Fibroblast of skin of left biceps (primary cell): ENCODE data around the gene MAN2B2.
"Not testable (repeated sequence)": the region's sequence is repeated elsewhere in the genome, so short reads cannot be mapped to it uniquely, and the experiment has no call there.

Experiments used
- DNase-seq, 2 experiments: peaks; one replicate each; pipeline ENCODE4 v3.0.0-alpha.2; 2013; ENCODE audit warnings: low read depth in 2 of 2

The MAN2B2 gene

GRCh38 chr4:6616087-6616995, 41.4 kb downstream of the MAN2B2 start:
- DNase-seq, result no peak

- DNase-seq, result no peak
These were observed 42.3 kb downstream of the MAN2B2 start for GRCh38 chr4:6617246-6617645.

DNA sequence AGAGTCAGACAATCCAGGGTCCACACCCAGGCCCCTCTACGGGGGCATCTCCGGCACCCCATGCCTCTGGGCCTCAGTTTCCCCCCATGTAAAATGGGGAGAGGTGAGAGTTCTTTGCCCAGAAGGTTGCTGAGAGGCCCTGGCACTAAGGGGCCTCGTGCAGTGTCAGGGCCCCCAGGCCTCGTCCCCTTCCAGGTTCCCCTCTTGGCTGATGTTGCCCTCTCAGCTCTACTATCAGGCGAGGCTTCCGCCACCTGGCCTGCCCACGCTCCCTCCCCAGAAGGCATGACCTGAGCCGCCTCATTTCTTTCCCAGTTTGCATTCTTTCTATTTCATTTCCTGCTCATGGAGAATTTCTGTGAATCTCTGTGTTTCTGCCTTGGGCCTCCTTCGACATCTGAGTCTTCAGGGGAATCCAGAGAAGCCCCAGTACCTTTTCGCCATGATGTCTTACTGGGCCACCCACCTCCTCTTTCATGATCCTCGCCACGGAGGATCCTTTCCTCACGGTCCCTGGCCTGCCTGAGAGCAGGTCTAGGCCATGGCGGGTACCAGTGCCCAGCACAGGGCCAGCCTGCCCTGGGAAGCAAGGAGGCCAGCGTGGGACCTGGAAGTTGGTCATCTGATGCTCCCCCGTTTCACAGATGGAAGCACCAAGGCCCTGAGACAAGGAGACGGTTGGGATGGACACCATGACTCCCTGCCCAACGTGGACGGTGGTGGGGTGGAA, 43.6 kb downstream of the MAN2B2 start:
- DNase-seq, result no peak

GRCh38 chr4:6619116-6619465, 44.1 kb downstream of the MAN2B2 start:
- no peak for DNase-seq

DNA sequence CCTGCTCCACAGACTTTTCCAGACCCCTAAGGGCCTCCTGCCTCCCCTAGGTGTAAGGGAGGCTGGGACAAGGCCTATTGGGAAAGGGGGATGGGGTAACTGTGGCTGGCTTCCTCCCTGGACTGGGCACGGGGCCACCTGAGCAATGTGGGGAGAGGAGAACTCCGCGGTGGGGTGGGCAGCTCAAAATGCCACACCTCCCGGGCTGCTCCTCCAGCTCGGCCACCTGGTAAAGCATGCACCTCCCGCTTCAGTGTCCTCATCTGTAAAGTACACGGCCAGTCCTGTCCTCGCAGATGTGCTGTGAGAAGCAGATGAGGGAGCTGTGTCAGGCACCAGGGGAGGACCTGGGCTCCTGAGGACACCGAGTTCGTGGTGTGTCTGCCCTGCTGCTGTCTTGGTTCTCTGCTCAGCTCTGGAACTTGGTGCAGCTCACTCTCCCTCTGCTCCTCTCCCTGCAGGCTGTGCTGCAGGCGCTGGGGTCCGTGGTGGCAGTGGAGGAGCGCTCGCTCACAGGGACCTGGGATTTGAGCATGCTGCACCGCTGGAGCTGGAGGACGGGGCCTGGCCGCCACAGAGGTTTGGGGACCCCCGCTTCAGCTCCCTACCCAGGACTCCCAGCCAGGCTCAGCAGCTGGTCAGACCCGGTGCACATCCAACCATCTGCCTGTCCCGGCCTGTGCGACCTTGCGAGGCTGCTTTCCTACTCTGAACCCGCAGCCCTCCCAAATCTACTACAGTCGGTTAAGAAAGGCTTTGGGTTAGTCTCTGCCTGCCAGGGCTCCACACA, 44.7 kb downstream of the MAN2B2 start:
- no peak for DNase-seq

- no peak for DNase-seq
These were observed 45.3 kb downstream of the MAN2B2 start for GRCh38 chr4:6620296-6620695.

- no peak for DNase-seq
These were observed 46.0 kb downstream of the MAN2B2 start for GRCh38 chr4:6620891-6621555.

DNA sequence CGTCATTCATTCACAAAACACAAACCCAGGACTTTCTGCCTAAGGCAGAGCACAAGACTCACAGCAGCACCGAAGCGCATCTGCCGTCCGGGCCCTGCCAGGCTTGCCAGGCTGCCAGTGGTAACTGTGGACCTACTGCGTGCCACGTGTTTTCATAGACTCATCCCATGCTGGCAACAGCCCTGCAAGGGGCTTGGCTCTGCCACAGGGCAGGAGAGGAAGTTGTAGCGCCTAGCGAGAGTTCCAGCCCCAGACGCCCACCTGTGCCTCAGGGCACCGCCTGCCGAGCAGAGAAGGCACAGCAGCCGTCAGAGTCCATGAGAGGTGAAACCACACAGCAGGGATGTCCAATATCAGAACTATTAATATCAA, 46.6 kb downstream of the MAN2B2 start:
- DNase-seq, result no peak

- DNase-seq, result no peak
These were observed 47.8 kb downstream of the MAN2B2 start for GRCh38 chr4:6622744-6623143.

- DNase-seq, result no peak
These were observed 50.3 kb downstream of the MAN2B2 start for GRCh38 chr4:6625256-6625655.

DNA sequence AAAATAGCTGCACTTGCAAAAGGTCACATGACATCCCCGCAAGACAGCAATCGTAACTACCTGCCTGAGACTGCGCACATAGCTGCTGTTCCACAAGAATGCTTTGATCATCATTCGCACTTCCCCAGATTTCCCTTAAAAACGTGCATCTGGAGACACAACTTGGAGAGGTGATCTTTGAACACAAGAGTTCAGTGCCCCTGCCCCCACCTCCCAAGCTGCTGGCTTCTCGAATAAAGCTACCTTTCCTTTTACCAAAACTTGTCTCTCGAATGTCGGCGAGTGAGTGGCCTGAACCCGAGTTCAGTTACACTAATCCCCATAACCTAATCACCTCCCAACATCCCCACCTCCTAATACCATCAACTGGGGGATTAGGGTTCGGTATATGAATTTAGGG, 51.1 kb downstream of the MAN2B2 start:
- no peak for DNase-seq

DNA sequence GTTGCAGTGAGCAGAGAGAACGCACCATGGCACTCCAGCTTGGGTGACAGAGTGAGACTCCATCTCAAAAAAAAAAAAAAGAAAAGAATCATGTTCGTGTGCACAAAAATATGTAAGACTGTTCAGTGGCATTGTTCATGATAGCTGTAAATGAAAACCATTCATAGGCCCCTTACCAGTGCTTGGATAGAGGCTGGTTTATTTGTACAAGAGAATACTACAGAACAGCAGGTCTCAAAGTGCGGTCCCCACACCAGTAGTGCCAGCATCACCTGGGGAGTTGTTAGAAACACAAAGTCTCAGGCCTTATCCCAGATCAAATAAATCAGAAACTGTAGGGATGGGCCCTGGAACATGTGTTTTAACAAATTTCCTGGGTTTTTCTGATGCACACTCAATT, 52.8 kb downstream of the MAN2B2 start:
- DNase-seq, result no peak

DNA sequence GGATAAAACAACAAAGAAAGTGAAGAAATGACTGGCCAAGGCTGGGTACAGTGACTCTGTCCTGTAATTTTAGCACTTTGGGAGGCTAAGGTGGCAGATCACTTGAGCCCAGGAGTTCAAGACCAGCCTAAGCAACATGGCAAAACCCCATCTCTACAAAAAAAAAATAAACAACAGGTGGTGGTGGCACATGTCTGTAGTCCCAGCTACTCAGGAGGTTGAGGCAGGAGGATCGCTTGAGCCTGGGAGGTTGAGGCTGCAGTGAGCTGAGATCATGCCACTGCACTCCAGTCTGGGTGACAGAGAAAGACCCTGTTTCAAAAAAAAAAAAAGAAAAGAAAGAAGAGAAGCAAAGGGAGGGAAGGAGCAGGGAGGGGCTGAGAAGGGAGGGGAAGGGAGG, 53.5 kb downstream of the MAN2B2 start:
- DNase-seq, result not testable (repeated sequence)

- no peak for DNase-seq
These were observed 57.1 kb downstream of the MAN2B2 start for GRCh38 chr4:6632125-6632524.

DNA sequence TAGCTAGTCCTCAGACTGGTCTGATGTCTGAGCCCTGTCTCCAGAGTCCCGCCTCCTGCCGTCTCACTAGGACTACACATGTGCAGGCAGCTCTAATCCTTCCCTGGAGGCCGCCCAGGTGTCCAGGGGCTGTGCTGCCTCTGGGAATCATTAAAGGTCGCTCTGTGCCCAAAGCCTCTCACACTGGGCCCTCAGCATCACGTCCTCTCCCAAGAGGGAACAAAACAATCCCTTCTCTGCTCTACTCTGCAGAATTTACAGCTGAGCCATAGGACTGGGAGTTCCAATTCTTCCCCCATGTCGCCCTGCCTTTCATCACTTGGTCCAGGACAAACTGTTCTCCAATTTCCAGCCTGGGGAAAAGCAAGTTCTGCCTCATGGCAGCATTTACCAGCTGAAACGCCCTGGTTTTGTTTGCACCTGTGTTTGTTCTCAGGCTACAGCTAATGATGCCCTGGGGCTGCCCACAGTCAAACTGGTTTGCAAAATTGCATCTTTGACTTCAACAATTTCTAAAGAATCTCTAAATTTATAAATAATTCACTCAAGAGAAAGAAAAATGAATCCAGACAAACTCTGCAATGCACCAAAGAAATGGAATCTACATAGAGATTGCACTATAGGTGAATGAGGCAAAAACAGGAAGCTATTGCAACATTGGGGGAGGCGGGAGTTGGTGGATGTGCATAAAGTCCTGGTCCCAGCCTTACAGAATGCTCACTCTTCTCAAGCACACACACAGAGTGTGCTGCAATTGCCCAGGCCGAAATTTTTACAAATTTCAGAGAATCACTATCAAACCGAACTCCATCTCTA, 58.3 kb downstream of the MAN2B2 start:
- DNase-seq, result peak; percentile 33 to 36

GRCh38 chr4:6634746-6635145, 59.8 kb downstream of the MAN2B2 start:
- no peak for DNase-seq

- DNase-seq, result no peak
These were observed 64.2 kb downstream of the MAN2B2 start for GRCh38 chr4:6639137-6639680.

- DNase-seq, result peak; percentile 81 to 86
These were observed 65.5 kb downstream of the MAN2B2 start, which contains the start of gene MRFAP1 for GRCh38 chr4:6640292-6641163. Gene MRFAP1 (plus strand): TSS chr4:6640685. CDS start chr4:6640863, 178 bp downstream.

- no peak for DNase-seq
These were observed 66.4 kb downstream of the MAN2B2 start for GRCh38 chr4:6641164-6641970.
